ENCODE data around the gene CRTAC1.
A peak's percentile ranks its signal among the peaks of the same experiment; 100 is the strongest.

CRTAC1 gene

DNA sequence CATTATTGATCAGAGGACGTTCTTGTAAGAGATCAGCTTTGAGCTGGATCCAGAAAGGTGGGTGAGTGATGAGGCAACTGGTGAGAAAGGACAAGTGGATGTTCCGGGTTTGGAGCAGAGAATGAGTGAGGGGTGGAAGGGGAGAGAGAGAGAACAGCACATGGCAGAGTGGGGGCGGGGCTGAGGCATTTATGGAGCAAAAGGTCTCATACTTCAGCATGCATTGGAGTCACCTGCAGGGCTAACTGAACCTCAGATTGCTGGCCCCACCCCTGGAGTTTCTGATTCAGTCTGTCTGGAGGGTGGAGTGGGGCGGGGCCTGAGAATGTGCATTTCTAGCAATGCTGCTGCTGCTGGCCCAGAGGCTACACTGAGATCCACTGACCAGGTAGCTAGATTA lies 109.6 kb downstream of the CRTAC1 start:
- no peak for DNase-seq

DNA sequence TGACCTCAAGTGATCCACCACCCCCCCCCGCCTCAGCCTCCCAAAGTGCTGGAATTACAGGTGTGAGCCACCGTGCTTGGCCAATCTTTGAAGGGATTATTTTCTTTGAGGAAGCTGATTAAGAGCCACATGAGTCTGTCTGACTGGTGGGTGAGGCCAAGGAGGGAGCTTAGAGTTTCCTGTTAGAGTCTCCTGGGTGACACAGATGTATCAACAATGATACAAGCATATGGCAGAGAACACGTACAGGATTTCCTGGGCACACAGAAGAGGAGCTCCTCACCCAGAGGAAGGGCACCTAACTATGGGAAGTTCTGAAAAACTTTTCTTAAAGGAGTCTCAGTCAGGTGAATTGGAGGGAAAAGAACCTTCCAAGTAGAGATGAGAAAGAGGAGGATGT lies 111.4 kb downstream of the CRTAC1 start:
- no peak for DNase-seq

- no peak for DNase-seq
These were observed 113.8 kb downstream of the CRTAC1 start for GRCh38 chr10:97916586-97916985.

DNA sequence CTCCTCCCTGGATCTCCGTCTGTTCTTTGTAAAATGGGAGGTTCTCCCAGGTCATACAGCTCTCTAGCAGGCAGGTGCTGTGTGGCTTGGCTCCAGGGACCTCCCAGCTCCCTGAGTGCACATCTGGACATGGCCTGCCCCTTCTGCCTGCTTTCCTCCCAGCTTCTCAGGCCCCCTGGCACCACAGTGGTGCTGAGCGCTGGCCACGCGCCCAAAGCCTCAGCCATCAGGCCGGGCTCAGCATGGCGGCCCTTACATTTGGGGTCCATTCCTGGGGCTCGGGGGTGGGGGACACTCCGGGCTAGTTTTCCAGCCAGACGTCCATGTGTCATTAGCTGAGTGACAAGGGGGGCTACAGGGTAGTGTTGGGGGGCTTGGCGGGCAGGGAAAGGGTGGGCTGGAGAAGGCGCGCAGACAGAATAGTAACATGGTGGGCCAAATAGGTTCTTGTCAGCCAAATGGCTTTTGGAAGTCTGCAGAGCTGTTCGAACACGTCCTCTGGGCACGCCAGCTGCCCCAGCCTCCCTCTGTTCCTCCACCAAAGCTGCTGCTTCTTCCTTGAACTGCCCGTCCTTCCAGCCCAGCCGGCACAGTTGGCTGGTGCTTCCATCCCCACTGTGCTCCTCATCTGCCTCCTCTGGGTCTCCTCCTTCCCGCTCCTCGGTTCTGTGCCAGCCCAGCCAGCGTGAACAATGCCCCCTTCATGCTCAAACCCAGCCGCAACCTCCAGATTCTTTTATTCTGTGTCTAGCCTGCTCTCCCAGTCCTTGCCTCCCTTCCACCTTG lies 114.9 kb downstream of the CRTAC1 start:
- no peak for DNase-seq

- peak; percentile 42 for DNase-seq
These were observed 115.6 kb downstream of the CRTAC1 start for GRCh38 chr10:97914837-97915211.

DNA sequence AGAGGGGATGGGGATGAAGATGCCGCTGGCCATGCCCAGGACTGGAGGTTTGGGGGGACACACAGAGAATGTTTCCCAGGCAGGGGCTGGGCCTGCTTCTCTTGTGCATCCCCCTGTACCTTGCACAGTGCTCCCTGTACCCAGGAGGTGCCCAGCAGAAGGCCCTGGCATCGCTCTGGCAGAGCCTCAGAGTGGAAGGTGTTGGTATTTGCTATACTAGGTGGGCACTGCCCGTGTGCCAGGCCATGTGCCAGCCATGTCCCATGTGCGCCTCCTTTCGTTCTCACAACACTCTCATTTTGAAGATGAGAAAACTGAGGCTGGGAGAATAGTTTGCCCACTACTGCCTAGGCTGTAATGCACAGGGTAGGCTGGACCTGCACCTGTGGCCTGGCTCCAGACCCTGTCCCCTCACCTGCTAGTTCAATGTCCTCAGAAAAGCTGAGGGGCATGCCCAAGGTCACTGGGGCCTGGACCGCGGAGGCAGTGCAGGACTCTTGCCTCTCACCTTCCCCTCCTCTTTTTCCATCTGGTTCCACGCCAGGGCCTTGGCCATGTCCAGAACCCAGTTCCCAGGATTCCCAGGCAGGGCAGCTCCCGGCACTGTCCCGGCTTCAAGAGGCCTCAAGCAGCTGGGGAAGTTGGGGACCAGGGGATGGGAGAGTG lies 116.1 kb downstream of the CRTAC1 start:
- DNase-seq, result no peak

- no peak for DNase-seq
These were observed 116.8 kb downstream of the CRTAC1 start for GRCh38 chr10:97913614-97914013.

DNA sequence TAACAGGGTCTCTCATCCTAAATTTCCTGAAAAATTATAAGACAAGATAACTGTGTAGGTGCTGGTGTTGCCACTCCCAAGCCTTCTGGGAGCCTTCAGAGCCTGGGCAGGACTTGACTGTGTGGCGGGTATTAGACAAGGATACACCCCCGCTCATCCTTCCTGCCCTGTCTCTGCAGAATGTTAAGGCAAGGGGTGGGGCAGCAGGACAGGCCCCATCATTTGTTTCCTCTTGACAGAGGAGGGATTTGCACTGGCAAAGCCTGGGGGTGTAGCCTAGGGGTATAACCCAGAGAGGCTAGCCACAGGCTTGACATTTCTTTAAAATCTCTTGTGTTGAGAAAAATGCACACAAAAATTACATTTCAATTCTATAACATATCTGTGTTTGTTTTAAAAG lies 117.2 kb downstream of the CRTAC1 start:
- no peak for DNase-seq

GRCh38 chr10:97911217-97911616 lies 119.2 kb downstream of the CRTAC1 start:
- no peak for DNase-seq

DNA sequence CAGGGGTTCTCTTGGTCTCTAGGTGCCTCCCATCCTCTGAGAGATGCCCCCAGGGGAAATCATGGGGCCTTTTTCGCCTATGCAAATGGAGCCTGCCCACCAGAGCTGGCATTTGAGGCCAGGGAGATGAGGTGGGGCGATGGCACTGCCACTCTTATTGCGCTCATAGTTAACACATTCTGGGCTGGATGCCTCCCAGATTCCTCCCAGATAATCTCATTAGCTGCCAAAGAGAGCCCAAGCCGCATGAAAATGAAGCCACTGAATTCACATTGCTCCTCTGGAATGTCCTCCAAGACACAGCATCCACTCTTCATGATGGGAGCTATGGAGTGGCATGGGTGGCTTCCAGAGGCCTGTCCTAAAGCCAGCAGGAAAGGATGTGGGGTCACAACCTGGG lies 119.8 kb downstream of the CRTAC1 start:
- no peak for DNase-seq

DNA sequence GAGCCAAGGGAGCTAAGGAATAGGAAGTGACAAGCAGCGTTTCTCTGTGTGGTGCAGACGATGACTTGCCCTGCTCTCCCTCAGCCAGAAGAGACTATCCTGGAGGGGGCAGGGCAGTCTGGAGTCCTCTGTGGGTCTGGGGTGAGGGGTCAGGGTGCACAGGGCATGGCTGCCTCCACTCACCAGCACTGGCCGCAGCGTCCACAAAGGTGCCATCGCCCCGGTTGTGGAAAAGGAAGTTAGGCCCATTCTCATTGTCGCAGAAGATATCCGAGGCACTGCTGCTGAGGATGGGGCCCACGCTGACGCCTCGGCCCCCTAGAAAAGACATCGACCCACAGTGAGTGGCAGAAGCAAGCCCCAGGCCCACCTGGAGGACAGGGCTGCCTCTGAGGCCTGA lies 122.6 kb downstream of the CRTAC1 start:
- DNase-seq, result no peak

- DNase-seq, result no peak
These were observed 123.2 kb downstream of the CRTAC1 start for GRCh38 chr10:97907211-97907610.

- no peak for DNase-seq
These were observed 125.1 kb downstream of the CRTAC1 start for GRCh38 chr10:97905276-97905675.

- no peak for DNase-seq
These were observed 125.8 kb downstream of the CRTAC1 start for GRCh38 chr10:97904576-97904975.

- no peak for DNase-seq
These were observed 126.4 kb downstream of the CRTAC1 start for GRCh38 chr10:97904018-97904381.

- no peak for DNase-seq
These were observed 127.0 kb downstream of the CRTAC1 start for GRCh38 chr10:97903128-97904017.

- DNase-seq, result no peak
These were observed 129.0 kb downstream of the CRTAC1 start for GRCh38 chr10:97901381-97901780.

GRCh38 chr10:97898429-97898828 lies 132.0 kb downstream of the CRTAC1 start:
- DNase-seq, result no peak

GRCh38 chr10:97896756-97897358 lies 133.6 kb downstream of the CRTAC1 start:
- no peak for DNase-seq

- DNase-seq, result no peak
These were observed 134.5 kb downstream of the CRTAC1 start for GRCh38 chr10:97895915-97896314.

GRCh38 chr10:97895084-97895483 lies 135.3 kb downstream of the CRTAC1 start:
- DNase-seq, result no peak

- no peak for DNase-seq
These were observed 136.3 kb downstream of the CRTAC1 start for GRCh38 chr10:97894092-97894491.

- DNase-seq, result no peak
These were observed 137.5 kb downstream of the CRTAC1 start for GRCh38 chr10:97892939-97893338.
